Trophoblast cell (in vitro differentiated cells and primary cell): ENCODE measurements around the gene COL5A1.

Source experiments
- DNase-seq, 2 donors: peaks; one replicate each; pipeline ENCODE4 v3.0.0-alpha.2; 2016
- H2AFZ ChIP-seq: 2 replicates; pipeline ENCODE4 v1.6.1; 2013; ENCODE audit warnings: low read length, moderate library complexity, mild to moderate bottlenecking; ENCODE audit not compliant: insufficient read depth, poor library complexity
- H2AK5ac ChIP-seq: 2 replicates; pipeline ENCODE4 v1.6.1; 2013; ENCODE audit warnings: mild to moderate bottlenecking, low read length
- H2BK120ac ChIP-seq: 2 replicates; pipeline ENCODE4 v1.6.1; 2013; ENCODE audit warnings: low read length, mild to moderate bottlenecking, moderate library complexity; ENCODE audit not compliant: insufficient read depth, poor library complexity
- H2BK12ac ChIP-seq: 2 replicates; pipeline ENCODE4 v1.6.1; 2013; ENCODE audit warnings: mild to moderate bottlenecking, low read length, moderate library complexity
- H2BK5ac ChIP-seq: 2 replicates; pipeline ENCODE4 v1.6.1; 2013; ENCODE audit warnings: low read length, low read depth, moderate library complexity, mild to moderate bottlenecking; ENCODE audit not compliant: poor library complexity
- H3K14ac ChIP-seq: 2 replicates; pipeline ENCODE4 v1.6.1; 2013; ENCODE audit warnings: mild to moderate bottlenecking, low read length
- H3K18ac ChIP-seq: 2 replicates; pipeline ENCODE4 v1.6.1; 2013; ENCODE audit warnings: mild to moderate bottlenecking, low read length
- H3K23ac ChIP-seq: 2 replicates; pipeline ENCODE4 v1.6.1; 2013; ENCODE audit warnings: low read length
- H3K27ac ChIP-seq: 2 replicates; pipeline ENCODE4 v1.5.1; 2013; ENCODE audit warnings: low read depth, mild to moderate bottlenecking, inconsistent platforms, low read length, moderate library complexity
- H3K27me3 ChIP-seq: 2 replicates; pipeline ENCODE4 v1.6.1; 2013; ENCODE audit warnings: inconsistent platforms, mild to moderate bottlenecking, low read length, moderate library complexity; ENCODE audit not compliant: insufficient read depth
- H3K36me3 ChIP-seq, 2 experiments: 1 replicate in 1 of 2; 2 replicates in 1 of 2; pipeline ENCODE4 v1.6.1; 2013; ENCODE audit warnings: low read length in 2 of 2, mild to moderate bottlenecking in 2 of 2, moderate library complexity in 1 of 2; ENCODE audit not compliant: insufficient read depth in 2 of 2, control insufficient read depth in 1 of 2
- H3K4ac ChIP-seq: 2 replicates; pipeline ENCODE4 v1.6.1; 2013; ENCODE audit warnings: low read depth, mild to moderate bottlenecking, low read length, moderate library complexity
- H3K4me1 ChIP-seq, 2 experiments: 1 replicate in 1 of 2; 2 replicates in 1 of 2; pipeline ENCODE4 v1.6.1; 2013; ENCODE audit warnings: low read length in 2 of 2, mild to moderate bottlenecking in 2 of 2, moderate library complexity in 1 of 2; ENCODE audit not compliant: insufficient read depth in 2 of 2, control insufficient read depth in 1 of 2
- H3K4me2 ChIP-seq: 2 replicates; pipeline ENCODE4 v1.6.1; 2013; ENCODE audit warnings: inconsistent platforms, mild to moderate bottlenecking, low read length, moderate library complexity
- H3K4me3 ChIP-seq: 2 replicates; pipeline ENCODE4 v1.5.1; 2013; ENCODE audit warnings: mild to moderate bottlenecking, low read depth, low read length, inconsistent platforms
- H3K79me1 ChIP-seq: one replicate; pipeline ENCODE4 v1.6.1; 2013; ENCODE audit warnings: low read length
- H3K79me2 ChIP-seq: 2 replicates; pipeline ENCODE4 v1.6.1; 2013; ENCODE audit warnings: low read length, mild to moderate bottlenecking; ENCODE audit not compliant: control insufficient read depth, insufficient read depth, poor library complexity
- H3K9ac ChIP-seq: 2 replicates; pipeline ENCODE4 v1.6.1; 2013; ENCODE audit warnings: mild to moderate bottlenecking, low read length
- H3K9me3 ChIP-seq: 2 replicates; pipeline ENCODE4 v1.6.1; 2013; ENCODE audit warnings: low read depth, mild to moderate bottlenecking, control low read depth, inconsistent platforms, low read length; ENCODE audit not compliant: insufficient read depth
- H4K12ac ChIP-seq: 2 replicates; pipeline ENCODE4 v1.6.1; 2013; ENCODE audit warnings: low read depth, mild to moderate bottlenecking, low read length, moderate library complexity
- H4K8ac ChIP-seq: 2 replicates; pipeline ENCODE4 v1.6.1; 2013; ENCODE audit warnings: low read depth, mild to moderate bottlenecking, low read length, moderate library complexity
- H4K91ac ChIP-seq: one replicate; pipeline ENCODE4 v1.6.1; 2013; ENCODE audit warnings: low read depth, mild to moderate bottlenecking, low read length, moderate library complexity
- WGBS: extraction: QIAGEN DNeasy Blood & Tissue Kit; methylation state at CpG from one replicate; pipeline ENCODE4 v1.1.7; 2013; ENCODE audit warnings: missing lambda C conversion rate; ENCODE audit not compliant: insufficient read length, insufficient coverage; ENCODE audit errors: extremely low coverage; 5-methylcytosine and 5-hydroxymethylcytosine counted together

COL5A1 gene

GRCh38 chr9:134816264-134816663 is 174.7 kb downstream of the COL5A1 start:
- Histone ChIP-seq H3K27me3 (no peaks in the 10 kb centered on the region), H2BK120ac (no peak overlapping the region), H3K14ac (no peak overlapping the region), H4K91ac (no peak overlapping the region), H3K4ac (no peak overlapping the region), H3K23ac (no peak overlapping the region), H3K36me3 (peaks cover 95 to 100% of the 10 kb centered on the region in 2 experiments), H3K9me3 (peaks cover 6% of the 10 kb centered on the region), H2BK12ac (no peak overlapping the region), H3K27ac (no peak overlapping the region), H2AFZ (no peak overlapping the region), H3K79me2 (no peaks in the 10 kb centered on the region), H3K9ac (no peak overlapping the region), H2BK5ac (no peak overlapping the region), H2AK5ac (no peak overlapping the region), H3K4me2 (no peak overlapping the region), H4K8ac (no peak overlapping the region), H3K79me1 (no peaks in the 10 kb centered on the region), H4K12ac (no peak overlapping the region), H3K4me1 (no peaks in the 10 kb centered on the region), H3K18ac (no peak overlapping the region), H3K4me3 (no peak overlapping the region)
- no peak for DNase-seq
- WGBS: no CpG with 5 or more reads among the region's 16 CpGs

GRCh38 chr9:134818000-134818568 is 176.5 kb downstream of the COL5A1 start:
- Histone ChIP-seq H3K27ac (no peak overlapping the region), H4K12ac (no peak overlapping the region), H2BK5ac (no peak overlapping the region), H4K8ac (no peak overlapping the region), H3K9ac (no peak overlapping the region), H2AK5ac (no peak overlapping the region), H3K9me3 (peaks cover 6% of the 10 kb centered on the region), H3K4me3 (no peak overlapping the region), H3K4me2 (no peak overlapping the region), H4K91ac (no peak overlapping the region), H2BK12ac (no peak overlapping the region), H3K79me2 (no peaks in the 10 kb centered on the region), H3K79me1 (no peaks in the 10 kb centered on the region), H3K23ac (no peak overlapping the region), H3K18ac (no peak overlapping the region), H3K14ac (no peak overlapping the region), H3K27me3 (no peaks in the 10 kb centered on the region), H3K4ac (no peak overlapping the region), H3K36me3 (peaks cover 99 to 100% of the 10 kb centered on the region in 2 experiments), H2BK120ac (no peak overlapping the region), H2AFZ (no peak overlapping the region), H3K4me1 (no peaks in the 10 kb centered on the region)
- WGBS: no CpG with 5 or more reads among the region's 29 CpGs
- no peak for DNase-seq

DNA sequence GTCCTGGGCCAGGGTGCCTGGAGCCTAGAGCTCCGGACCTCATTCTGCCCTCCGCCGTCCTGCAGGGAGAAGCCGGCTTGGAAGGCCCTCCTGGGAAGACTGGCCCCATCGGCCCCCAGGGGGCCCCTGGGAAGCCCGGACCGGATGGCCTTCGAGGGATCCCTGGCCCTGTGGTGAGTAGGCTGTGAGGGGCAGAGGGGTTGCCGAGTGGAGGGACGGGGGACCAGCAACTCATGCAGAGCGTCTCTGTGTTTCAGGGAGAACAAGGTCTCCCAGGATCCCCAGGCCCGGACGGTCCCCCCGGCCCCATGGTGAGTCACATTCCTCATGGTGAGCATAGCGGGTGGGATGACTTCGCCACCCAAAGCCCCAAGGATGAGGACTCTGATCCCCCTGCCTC is 177.0 kb downstream of the COL5A1 start:
- no peak overlapping the region for H2AFZ ChIP-seq
- no peak overlapping the region for H3K27ac ChIP-seq
- no peak overlapping the region for H2BK12ac ChIP-seq
- H3K79me2 ChIP-seq: no peaks in the 10 kb centered on the region
- H3K4ac ChIP-seq: no peak overlapping the region
- H3K4me2 ChIP-seq: no peak overlapping the region
- H4K12ac ChIP-seq: no peak overlapping the region
- no peak overlapping the region for H2AK5ac ChIP-seq
- no peaks in the 10 kb centered on the region for H3K27me3 ChIP-seq
- H3K4me1 ChIP-seq: no peaks in the 10 kb centered on the region
- no peaks in the 10 kb centered on the region for H3K79me1 ChIP-seq
- no peak overlapping the region for H2BK120ac ChIP-seq
- H4K91ac ChIP-seq: no peak overlapping the region
- no peak overlapping the region for H3K4me3 ChIP-seq
- H3K9ac ChIP-seq: no peak overlapping the region
- WGBS: no CpG with 5 or more reads among the region's 16 CpGs
- H3K18ac ChIP-seq: no peak overlapping the region
- no peak overlapping the region for H4K8ac ChIP-seq
- H3K9me3 ChIP-seq: peaks cover 6% of the 10 kb centered on the region
- peaks cover 99 to 100% of the 10 kb centered on the region in 2 experiments for H3K36me3 ChIP-seq
- no peak overlapping the region for H3K23ac ChIP-seq
- DNase-seq: no peak
- H2BK5ac ChIP-seq: no peak overlapping the region
- no peak overlapping the region for H3K14ac ChIP-seq

DNA sequence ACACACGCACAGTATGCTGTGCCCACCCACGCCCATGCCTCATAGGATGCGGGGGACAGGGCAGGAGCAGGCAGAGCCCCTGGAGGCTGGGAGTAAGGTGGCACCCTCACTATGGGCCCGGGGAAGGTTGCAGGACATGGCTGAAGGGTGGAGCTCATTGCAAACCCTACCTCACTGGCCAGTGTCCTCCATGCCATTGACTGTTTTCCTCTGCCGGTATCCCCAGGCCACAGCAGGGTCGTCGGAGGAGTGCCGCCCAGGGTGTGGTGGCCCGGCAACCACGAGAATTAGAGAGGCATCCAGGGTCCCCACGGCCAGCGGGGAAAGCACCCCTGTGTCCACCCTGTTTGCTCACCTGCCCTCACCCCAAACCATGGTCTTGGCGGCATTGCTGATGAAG is 179.3 kb downstream of the COL5A1 start:
- H2BK120ac ChIP-seq: no peak overlapping the region
- no peak overlapping the region for H2AK5ac ChIP-seq
- WGBS: no CpG with 5 or more reads among the region's 13 CpGs

More for the DNA sequence above, 179.3 kb downstream of the COL5A1 start:
- Histone ChIP-seq H3K36me3 (peaks cover 99 to 100% of the 10 kb centered on the region in 2 experiments), H4K12ac (no peak overlapping the region), H3K23ac (no peak overlapping the region), H3K9me3 (peaks cover 4% of the 10 kb centered on the region), H3K14ac (no peak overlapping the region), H3K4me1 (no peaks in the 10 kb centered on the region), H3K4me3 (no peak overlapping the region), H4K91ac (no peak overlapping the region), H3K9ac (no peak overlapping the region), H3K18ac (no peak overlapping the region), H4K8ac (no peak overlapping the region), H2BK12ac (no peak overlapping the region), H2BK5ac (no peak overlapping the region), H3K79me1 (no peaks in the 10 kb centered on the region), H3K27me3 (no peaks in the 10 kb centered on the region), H3K4ac (no peak overlapping the region), H3K79me2 (no peaks in the 10 kb centered on the region), H3K27ac (no peak overlapping the region), H3K4me2 (no peak overlapping the region), H2AFZ (no peak overlapping the region)
- no peak for DNase-seq
